ENCODE data around the gene PIP5K1B. TPM values are rescaled to one million over a fixed set of nuclear protein-coding genes. Genes with fewer than 3 reads are reported as not detected.

The PIP5K1B gene
- total RNA-seq, 1 experiment from 2014 or later: not detected

GRCh38 chr9:68925175-68925574, 220.1 kb downstream of the PIP5K1B start:
- CTCF ChIA-PET: no interaction called here
- POLR2A ChIA-PET (ENCODE audit: low non-redundant PET): no interaction called here
- Histone ChIP-seq H3K27me3 (replicated peaks; ENCODE audit: insufficient read depth, low read depth, low read length, poor library complexity) (peaks cover 14% of the 10 kb centered on the region), H3K9me3 (ENCODE audit: low read depth, low read length, poor library complexity, severe bottlenecking) (no peaks in the 10 kb centered on the region), H3K36me3 (ENCODE audit: insufficient read depth, low read length, poor library complexity, severe bottlenecking) (no peaks in the 10 kb centered on the region), H3K4me3 (ENCODE audit: low read depth, low read length, poor library complexity, severe bottlenecking) (no peak overlapping the region), H3K27ac (ENCODE audit: low read depth, low read length, poor library complexity, severe bottlenecking) (no peak overlapping the region), H3K4me1 (ENCODE audit: insufficient read depth, low read length, poor library complexity, severe bottlenecking) (no peaks in the 10 kb centered on the region)
- intact Hi-C loops (cut with micrococcal nuclease; ENCODE audit: unreplicated experiment): no loop called here
- DNase-seq (ENCODE audit: low spot score): no peak
- BruUV-seq (replicated peaks): no TSS peak
- TF ChIP-seq EZH2 (IDR thresholded peaks at IDR 0.05; ENCODE audit: borderline replicate concordance, low read depth, low read length, poor library complexity, severe bottlenecking) (no peak), CTCF (conservative IDR thresholded peaks at IDR 0.05; ENCODE audit: low read depth, low read length) (no peak)

- intact Hi-C loops (cut with micrococcal nuclease; ENCODE audit: unreplicated experiment): no loop called here
- POLR2A ChIA-PET (ENCODE audit: low non-redundant PET): no interaction called here
- BruUV-seq (replicated peaks): no TSS peak
These were observed 222.1 kb downstream of the PIP5K1B start for GRCh38 chr9:68927165-68927564.

GRCh38 chr9:68931821-68932220, 226.8 kb downstream of the PIP5K1B start:
- Histone ChIP-seq H3K4me1 (ENCODE audit: insufficient read depth, low read length, poor library complexity, severe bottlenecking) (no peaks in the 10 kb centered on the region), H3K9me3 (ENCODE audit: low read depth, low read length, poor library complexity, severe bottlenecking) (no peaks in the 10 kb centered on the region), H3K4me3 (ENCODE audit: low read depth, low read length, poor library complexity, severe bottlenecking) (no peak overlapping the region), H3K27me3 (replicated peaks; ENCODE audit: insufficient read depth, low read depth, low read length, poor library complexity) (peaks cover 39% of the 10 kb centered on the region), H3K27ac (ENCODE audit: low read depth, low read length, poor library complexity, severe bottlenecking) (no peak overlapping the region), H3K36me3 (ENCODE audit: insufficient read depth, low read length, poor library complexity, severe bottlenecking) (no peaks in the 10 kb centered on the region)
- intact Hi-C loops (cut with micrococcal nuclease; ENCODE audit: unreplicated experiment): loop anchor here (2.0 kb wide), 1 partner anchor 17 kb away; no protein-coding TSS in a partner anchor
- TF ChIP-seq CTCF (conservative IDR thresholded peaks at IDR 0.05; ENCODE audit: low read depth, low read length) (no peak), EZH2 (IDR thresholded peaks at IDR 0.05; ENCODE audit: borderline replicate concordance, low read depth, low read length, poor library complexity, severe bottlenecking) (no peak)
- POLR2A ChIA-PET (ENCODE audit: low non-redundant PET): no interaction called here
- no peak for DNase-seq (ENCODE audit: low spot score)
- CTCF ChIA-PET: no interaction called here
- BruUV-seq (replicated peaks): no TSS peak

More at GRCh38 chr9:68927165-68927564, 222.1 kb downstream of the PIP5K1B start:
- H3K36me3 ChIP-seq (ENCODE audit: insufficient read depth, low read length, poor library complexity, severe bottlenecking): no peaks in the 10 kb centered on the region
- no peak overlapping the region for H3K27ac ChIP-seq (ENCODE audit: low read depth, low read length, poor library complexity, severe bottlenecking)
- no peaks in the 10 kb centered on the region for H3K9me3 ChIP-seq (ENCODE audit: low read depth, low read length, poor library complexity, severe bottlenecking)
- CTCF ChIA-PET: no interaction called here
- H3K27me3 ChIP-seq (replicated peaks; ENCODE audit: insufficient read depth, low read depth, low read length, poor library complexity): peaks cover 21% of the 10 kb centered on the region
- DNase-seq (ENCODE audit: low spot score): no peak
- TF ChIP-seq CTCF (conservative IDR thresholded peaks at IDR 0.05; ENCODE audit: low read depth, low read length): no peak
- TF ChIP-seq EZH2 (IDR thresholded peaks at IDR 0.05; ENCODE audit: borderline replicate concordance, low read depth, low read length, poor library complexity, severe bottlenecking): no peak
- H3K4me3 ChIP-seq (ENCODE audit: low read depth, low read length, poor library complexity, severe bottlenecking): no peak overlapping the region
- no peaks in the 10 kb centered on the region for H3K4me1 ChIP-seq (ENCODE audit: insufficient read depth, low read length, poor library complexity, severe bottlenecking)
